GM19452 (cell line): ENCODE results near the gene CEP85.

Source experiments
- ATAC-seq: cut with Tn5 transposase; IDR thresholded peaks from one replicate; pipeline ENCODE4 v1.9.1; 2021; ENCODE audit not compliant: unreplicated experiment

Gene CEP85, protein sequence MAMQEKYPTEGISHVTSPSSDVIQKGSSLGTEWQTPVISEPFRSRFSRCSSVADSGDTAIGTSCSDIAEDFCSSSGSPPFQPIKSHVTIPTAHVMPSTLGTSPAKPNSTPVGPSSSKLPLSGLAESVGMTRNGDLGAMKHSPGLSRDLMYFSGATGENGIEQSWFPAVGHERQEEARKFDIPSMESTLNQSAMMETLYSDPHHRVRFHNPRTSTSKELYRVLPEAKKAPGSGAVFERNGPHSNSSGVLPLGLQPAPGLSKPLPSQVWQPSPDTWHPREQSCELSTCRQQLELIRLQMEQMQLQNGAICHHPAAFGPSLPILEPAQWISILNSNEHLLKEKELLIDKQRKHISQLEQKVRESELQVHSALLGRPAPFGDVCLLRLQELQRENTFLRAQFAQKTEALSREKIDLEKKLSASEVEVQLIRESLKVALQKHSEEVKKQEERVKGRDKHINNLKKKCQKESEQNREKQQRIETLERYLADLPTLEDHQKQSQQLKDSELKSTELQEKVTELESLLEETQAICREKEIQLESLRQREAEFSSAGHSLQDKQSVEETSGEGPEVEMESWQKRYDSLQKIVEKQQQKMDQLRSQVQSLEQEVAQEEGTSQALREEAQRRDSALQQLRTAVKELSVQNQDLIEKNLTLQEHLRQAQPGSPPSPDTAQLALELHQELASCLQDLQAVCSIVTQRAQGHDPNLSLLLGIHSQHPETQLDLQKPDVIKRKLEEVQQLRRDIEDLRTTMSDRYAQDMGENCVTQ

DNA sequence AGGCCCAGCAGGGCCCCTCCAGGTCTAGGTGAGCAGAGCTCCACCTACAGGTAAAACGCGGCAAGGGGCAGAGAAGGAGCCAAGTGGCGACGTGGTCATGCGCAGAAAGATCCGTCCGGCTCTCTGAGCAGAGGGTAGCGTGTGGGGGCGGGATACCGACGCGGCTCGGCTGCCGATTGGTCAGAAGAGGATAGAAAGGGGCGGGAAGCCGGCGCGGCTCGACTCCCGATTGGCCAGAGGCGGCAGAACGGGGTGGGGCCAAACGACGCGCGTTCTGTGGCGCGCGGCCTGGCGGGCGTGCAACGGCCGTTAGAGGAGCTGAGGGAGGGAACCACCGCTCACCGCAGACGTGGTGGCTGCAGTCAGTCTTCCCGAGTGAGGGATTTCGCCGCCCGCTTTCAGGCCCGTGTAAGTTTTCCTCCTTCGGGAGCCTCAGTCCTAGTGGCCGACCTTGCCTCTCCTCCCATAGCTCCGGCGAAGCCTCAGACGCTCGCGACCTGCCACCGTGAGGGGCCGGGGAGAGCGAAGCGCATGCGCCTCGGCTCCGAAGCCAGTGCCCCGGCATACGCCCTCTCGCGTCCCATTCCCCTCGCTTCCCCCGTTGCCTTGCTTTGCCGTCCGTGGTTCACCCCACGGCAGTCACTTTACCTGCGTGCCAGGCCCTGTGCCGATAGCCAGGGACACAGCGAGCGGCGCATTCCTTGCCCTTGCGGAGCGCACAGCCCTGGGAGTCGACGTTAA, at the start of gene CEP85:
Gene CEP85 (plus strand): TSS at position 298 of the 741 bp plus-strand sequence. CDS start 5,584 bp downstream, outside the sequence.
- ATAC-seq, result peak; percentile 83

DNA sequence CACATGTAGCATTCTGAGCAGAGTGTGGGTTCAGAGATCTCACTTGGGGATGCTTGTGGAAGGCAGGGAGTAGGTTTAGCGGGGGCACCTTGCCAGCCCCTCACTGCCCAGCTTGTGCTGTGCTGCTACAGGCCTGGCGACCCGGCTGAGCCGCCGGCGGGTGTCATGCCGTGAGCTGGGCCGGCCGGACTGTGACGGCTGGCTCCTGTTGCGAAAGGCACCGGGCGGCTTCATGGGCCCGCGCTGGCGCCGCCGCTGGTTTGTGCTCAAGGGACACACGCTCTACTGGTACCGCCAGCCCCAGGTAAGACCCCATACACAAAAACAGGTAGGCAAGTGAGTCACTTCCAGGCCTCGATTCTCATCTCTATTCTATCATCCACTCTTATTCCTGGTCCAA, 49.1 kb upstream of the CEP85 start:
- no peak for ATAC-seq

DNA sequence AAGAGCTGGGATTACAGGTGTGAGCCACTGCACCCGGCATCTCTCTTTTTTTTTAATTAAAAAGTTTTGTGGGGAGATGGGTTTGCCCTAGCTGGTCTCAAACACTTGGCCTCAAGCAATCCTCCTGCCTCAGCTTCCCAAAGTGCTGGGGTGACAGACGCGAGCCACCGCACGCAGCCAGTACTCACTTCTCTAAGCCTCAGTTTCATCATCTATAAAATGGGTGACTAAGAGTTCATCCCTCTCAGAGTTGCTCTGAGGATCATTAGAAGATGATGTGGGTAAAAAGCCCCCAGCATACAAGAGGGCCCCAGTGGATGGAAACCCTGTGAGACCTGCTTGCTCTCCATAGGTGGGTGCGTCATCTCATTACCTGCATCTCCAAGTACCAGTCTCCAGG, 46.1 kb upstream of the CEP85 start:
- no peak for ATAC-seq

DNA sequence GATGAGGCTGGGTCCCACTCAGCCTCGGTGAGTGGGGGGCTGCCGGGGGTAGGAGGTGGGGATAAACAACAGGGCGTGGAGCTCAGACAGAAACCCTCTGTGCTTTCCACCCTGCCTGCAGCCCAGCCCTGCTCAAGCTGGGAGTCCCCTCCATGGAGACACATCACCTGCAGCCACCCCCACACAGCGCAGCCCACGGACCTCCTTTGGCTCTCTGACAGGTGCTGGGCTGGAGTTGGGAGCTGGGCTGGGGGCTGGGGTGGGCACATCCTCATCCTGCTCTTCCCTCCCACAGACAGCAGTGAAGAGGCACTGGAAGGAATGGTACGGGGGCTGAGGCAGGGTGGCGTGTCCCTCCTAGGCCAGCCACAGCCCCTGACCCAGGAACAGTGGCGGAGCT, 45.5 kb upstream of the CEP85 start:
- ATAC-seq, result no peak

DNA sequence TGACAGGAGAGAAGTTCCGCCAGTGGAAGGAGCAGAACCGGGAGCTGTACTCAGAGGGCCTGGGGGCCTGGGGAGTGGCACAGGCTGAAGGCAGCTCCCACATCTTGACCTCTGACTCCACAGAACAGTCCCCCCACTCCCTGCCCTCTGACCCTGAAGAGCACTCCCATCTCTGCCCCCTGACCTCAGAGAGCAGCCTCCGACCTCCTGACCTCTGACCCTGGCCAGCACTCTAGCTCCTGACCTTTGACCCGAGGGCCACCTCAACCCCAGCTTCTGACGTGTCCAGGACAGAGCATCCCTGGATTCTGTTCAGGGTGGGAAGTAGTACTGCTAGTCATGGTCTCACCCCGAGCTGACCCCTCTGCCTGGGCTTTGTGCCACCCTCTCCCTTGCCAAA, 44.7 kb upstream of the CEP85 start:
- no peak for ATAC-seq

DNA sequence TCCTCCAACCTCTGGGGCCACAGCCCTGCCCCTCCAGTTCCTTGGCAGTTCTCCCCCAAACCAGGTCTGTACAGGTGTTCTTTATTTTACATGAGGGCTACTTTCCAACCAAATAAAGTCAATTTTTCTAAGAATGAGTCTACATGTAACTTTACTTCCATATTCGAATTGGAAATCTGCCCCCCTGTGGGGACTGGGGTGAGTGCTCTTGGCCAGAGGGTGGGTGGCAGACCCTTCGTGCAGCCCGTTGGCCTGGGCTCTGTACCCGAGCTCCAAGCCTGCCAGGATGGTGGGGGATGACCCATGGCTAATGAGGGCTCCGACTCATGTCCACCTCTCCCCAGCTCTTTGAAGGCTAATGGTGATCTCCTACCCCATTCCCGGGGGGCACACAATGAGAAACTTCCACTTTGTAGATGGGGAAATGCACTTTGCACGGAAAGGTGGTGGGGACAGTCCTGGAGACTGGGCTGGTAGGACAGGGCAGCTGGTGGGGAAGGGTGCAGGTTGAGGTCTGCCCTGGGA, 44.2 kb upstream of the CEP85 start:
- no peak for ATAC-seq

DNA sequence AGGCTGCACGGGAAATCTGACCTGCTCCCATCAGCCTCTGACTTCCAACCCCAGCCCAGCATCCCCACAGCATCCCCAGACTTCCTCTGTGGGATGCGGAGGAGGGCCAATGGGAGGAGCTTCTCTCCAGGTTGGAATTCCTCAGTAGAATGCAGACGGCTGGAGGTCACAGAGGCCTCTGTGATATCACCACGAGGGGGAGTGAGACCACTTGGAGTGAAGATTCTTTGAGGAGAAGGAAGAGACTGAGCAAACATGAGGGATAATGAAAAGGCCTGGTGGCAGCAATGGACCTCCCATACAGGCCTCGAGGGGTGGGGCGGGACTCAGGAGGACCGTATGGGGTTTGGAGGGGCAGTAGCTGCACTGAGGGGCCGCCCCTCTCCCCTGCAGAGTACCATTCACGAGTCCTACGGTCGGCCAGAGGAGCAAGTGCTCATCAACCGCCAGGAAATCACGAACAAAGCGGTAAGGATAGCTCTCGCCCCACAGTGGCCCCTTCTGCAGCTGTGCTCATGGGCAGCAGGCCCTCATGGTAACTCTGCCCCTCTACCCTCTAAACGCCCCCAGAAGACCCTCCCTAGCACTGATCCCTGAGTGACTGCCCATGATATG, 43.5 kb upstream of the CEP85 start, which contains the start of gene CATSPER4:
Gene CATSPER4 (plus strand): TSS at position 230 of the 615 bp plus-strand sequence. CDS start 26 bp downstream, at position 256.
- no peak for ATAC-seq

DNA sequence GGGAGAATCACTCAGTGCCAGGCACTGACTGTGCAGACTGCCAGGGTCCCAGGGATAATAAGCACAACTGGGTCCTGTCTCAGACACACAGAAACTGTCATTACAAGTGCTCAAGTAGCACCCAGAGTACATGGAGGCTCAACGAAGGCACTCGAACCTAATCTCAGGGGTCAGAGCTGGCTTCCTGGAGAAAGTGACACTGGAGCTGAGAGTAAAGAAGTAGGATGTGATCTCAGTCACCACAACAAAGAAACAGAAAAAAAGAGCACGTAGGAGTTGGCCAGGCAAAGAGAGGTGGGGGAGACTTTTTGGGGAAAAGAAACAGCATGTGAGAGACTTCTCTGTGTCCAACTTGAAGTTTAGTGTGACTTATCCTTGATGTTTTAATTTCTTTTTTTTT, 42.3 kb upstream of the CEP85 start:
- ATAC-seq, result no peak

DNA sequence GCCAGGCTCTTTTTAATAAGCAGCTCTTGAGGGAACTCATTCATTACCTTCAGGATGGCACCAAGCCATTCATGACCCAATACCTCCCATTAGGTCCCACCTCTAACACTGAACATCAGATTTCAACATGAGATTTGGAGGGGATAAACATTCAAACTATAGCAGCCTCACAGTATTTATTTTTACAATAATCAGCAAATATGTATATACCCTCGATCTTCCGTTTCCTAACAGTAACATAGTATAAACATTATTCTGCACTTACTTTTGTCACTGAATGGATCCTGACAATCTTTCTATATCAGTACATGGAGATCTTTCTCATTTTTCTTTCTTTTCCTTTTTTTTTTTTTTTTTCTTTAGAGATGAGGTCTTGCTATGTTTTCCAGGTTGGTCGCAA, 38.2 kb upstream of the CEP85 start:
- no peak for ATAC-seq

DNA sequence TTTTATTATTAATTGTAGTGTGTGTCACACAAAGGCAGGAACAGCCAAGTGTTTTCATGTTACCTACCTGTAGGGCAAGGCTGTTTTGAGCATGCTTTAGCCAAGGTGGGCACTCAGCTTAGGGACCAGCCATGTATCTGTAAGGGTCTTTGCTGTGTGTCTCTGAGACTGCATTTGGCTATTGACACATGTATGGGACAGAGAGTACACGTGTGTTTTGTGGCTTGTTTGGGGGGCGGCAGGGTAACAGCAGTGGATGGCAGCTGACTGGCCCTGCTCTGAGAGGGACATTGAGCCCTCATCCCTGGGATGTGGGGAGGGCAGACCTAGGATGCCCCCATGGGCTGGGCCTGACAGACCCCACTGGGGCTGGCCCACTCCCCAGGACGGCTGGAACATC, 36.7 kb upstream of the CEP85 start:
- ATAC-seq, result no peak

DNA sequence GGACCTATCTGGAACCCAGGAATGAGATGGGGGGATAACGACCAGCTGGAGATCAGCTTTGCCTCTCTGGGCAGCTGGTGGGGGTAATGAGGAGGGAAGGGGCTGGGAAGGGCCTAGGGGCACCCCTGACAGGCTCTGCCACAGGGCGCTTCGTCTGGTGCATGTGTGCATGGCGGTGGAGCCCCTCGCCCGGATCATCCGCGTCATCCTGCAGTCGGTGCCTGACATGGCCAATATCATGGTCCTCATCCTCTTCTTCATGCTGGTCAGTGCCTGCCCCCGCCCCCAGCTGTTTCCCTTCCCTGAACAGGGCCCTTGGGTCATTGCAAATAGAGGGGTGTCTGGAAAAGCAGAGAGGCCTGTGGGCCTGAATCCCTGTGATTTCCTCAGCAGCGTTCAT, 36.2 kb upstream of the CEP85 start:
- no peak for ATAC-seq

DNA sequence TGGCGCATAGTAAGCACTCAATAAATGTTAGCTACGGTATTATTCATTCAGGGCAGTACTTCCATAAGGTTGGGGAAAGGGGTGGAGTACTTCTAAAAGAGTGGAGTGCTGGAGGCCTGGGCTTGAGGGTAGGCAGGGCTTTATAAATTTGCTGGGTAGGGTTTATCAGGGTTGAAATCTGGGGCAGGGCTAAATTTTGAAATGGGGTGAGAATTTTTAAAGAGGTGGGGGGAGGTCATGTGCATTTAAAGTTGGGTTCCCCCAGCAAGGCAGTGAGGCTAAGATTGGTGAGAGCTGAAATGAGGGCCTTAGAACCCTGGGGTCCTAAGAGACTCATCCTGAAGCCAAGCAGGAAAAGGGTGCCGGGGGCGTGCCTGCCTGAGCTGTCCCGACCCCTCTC, 33.6 kb upstream of the CEP85 start:
- no peak for ATAC-seq

DNA sequence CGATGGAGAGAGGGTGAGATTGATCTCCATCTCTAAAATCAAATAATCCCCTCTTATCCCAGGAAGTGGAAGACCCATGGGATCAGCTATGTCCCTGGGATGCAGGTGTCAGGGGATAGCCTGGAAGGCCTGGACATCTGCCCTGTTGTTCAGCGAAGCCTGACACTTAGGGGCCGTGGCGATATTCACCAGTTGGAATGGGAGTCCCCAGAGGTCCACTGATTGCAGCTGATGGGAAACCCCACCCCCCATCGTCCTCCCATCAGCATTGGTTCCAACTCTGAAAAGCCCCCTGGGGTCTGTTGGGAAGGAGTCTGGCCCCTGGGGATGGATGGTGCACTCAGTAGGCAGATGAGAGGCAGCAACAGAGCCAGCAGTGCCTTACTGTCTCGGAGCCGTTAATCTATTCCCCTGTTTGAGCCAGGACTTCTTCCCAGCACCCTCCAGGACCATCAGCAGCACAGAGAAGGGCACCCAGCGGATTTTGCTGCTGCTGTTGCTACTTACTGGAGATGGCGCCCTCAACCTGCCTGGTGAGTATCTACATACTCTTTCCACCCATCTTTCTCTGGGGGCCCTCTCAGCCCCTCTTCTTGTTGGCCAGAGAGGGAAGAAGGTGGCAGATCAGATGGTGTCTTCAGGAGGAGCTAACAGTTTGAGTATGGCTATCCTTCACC, 30.2 kb upstream of the CEP85 start:
- no peak for ATAC-seq

DNA sequence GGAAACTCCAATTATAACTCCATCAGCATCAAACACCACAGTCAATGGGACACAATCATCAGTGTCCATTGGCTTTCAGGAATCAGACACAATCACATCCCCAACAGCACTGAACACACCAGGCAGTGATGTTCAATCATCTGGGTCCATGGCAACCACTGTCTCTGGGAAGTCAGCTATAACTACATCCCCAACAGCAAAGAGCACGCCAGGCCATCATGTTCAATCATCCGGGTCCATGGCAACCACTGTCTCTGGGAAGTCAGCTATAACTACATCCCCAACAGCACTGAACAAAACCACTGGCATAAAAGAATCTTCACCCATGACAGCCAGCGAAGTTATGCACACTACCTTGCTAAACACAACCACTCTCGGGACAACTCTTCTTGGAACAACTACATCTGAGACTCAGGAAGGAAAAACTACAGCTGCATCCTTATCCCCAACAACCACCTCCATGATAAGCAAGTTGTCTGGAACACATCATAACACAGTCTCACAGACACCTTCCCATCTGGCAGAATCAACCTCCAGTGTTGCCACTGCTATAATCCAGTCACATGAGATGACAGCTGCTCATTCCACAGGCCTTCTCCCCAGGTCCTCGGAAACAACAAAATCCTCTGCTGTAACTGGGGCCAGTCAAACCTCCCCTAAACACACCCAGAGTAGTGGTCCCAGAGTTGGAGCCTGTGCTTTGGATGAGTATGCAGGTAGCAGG, 23.7 kb upstream of the CEP85 start:
- no peak for ATAC-seq

DNA sequence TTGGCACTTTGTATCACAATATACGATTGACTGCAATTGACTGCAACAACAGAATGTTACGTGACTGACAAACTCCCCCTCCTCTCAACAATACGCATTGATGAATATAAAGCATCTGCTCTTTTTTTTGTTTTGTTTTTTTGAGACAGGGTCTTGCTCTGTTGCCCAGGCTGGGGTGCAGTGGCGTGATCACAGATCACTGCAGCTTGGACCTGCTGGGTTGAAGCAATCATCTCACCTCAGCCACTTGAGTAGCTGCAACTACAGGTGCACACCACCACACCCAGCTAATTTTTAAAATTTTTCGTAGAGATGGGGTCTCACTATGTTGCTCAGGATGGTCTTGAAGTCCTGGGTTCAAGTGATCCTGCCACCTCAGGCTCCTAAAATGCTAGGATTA, 21.3 kb upstream of the CEP85 start:
- ATAC-seq, result no peak

DNA sequence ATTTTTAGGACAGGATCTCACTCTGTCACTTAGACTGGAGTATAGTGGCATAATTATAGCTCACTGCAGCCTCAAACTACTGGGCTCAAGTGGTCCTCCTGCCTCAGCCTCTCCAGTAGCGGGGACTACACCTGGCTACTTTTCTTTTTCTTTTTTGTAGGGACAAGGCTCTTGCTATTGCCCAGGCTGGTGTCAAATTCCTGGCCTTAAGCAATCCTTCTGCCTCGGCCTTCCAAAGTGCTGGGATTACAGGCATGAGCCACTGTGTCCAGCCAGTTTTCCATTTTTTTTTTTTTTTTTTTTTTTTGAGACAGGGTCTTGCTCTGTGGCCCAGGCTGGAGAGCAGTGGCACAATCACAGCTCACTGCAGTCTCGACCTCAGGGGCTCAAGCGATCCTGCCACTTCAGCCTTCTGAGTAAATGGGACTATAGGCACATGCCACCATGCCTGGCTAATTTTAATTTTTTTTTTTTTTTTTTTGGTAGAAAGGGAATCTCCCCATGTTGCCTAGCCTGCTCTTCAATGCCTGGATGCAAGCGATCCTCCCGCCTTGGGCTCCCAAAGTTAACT, 20.6 kb upstream of the CEP85 start:
- ATAC-seq, result no peak

DNA sequence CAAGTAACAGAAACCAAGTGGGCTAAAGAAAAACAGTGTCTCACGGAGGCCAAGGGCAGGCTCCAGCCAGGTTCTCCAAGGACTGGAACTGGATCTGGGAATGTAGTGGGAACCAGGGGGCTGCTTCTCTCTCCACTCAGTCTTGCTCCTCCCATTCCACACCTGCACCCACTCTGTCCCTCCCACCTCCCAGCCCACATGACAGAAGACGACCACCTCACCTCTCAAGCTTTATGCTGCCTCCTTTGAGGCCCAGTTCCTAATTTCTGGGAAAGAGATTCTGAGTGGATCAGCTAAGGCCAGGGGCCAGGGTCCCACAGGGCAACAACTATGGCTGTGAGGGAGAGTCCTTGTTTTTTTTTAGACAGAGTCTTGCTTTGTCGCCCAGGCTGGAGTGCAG, 18.8 kb upstream of the CEP85 start:
- ATAC-seq, result no peak

DNA sequence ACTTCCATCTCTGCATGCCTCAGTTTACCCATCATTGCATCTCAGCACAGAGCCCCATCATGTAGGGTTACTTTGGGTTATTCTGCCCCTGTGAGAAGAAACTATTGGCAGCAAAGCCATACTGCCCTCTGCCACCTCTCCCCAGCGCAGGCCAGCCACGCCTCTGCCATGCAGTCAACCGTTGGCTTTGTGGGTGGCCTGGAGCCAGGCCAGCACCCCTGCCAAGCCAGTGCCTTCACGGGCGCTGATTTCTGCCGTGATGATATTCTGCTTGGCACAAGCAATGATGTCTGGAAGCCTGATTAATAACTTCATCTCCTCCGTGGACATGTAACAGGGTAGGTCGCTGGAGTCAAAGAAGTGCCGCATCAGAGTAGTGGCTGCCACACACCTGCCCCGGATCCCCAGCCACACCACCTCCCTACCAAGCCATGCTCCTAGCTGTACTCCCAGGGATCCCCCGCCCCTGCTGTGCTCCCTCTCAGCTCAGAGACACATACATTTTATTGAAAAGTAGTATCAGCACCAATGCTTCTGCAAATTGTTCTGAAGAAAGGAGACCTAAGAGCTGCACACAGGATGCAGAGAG, 15.0 kb upstream of the CEP85 start:
- no peak for ATAC-seq
